SK-N-SH treated with all-trans-retinoic acid at 6 μM for 48 hours (cell line): ENCODE data around the gene KDM4C.

Experiments
- ATAC-seq: fragments of 200-7000 bp; cut with Tn5 transposase; 3 replicates; pipeline ENCODE4 v1.9.1; 2020; ENCODE audit warnings: mild to moderate bottlenecking, moderate library complexity
- BACH2 ChIP-seq: fragments of 250-450 bp; sonication (Bioruptor Pico); IDR thresholded peaks from 2 replicates; pipeline ENCODE4 v1.9.0; 2021; ENCODE audit warnings: mild to moderate bottlenecking, borderline replicate concordance
- CREB5 ChIP-seq: fragments of 250-450 bp; sonication (Bioruptor Pico); IDR thresholded peaks from 2 replicates; pipeline ENCODE4 v1.5.1; 2020; ENCODE audit warnings: low read depth, mild to moderate bottlenecking, moderate library complexity
- CSRNP3 ChIP-seq: fragments of 250-450 bp; sonication (Bioruptor Pico); IDR thresholded peaks from 2 replicates; pipeline ENCODE4 v1.5.1; 2021; ENCODE audit warnings: mild to moderate bottlenecking, moderate library complexity
- ESRRG ChIP-seq: fragments of 250-450 bp; sonication (Bioruptor Pico); IDR thresholded peaks from 2 replicates; pipeline ENCODE4 v1.6.1; 2021; ENCODE audit warnings: mild to moderate bottlenecking
- GLIS3 ChIP-seq: fragments of 250-450 bp; sonication (Bioruptor Pico); IDR thresholded peaks from 2 replicates; pipeline ENCODE4 v1.5.0; 2020; ENCODE audit warnings: mild to moderate bottlenecking, moderate library complexity
- ISL1 ChIP-seq: fragments of 250-450 bp; sonication (Bioruptor Pico); IDR thresholded peaks from 2 replicates; pipeline ENCODE4 v2.1.2; 2022; ENCODE audit warnings: mild to moderate bottlenecking, moderate library complexity
- OSR1 ChIP-seq: fragments of 250-450 bp; sonication (Bioruptor Pico); IDR thresholded peaks from 2 replicates; pipeline ENCODE4 v1.8.0; 2022; ENCODE audit warnings: moderate library complexity, mild to moderate bottlenecking, inconsistent platforms
- PATZ1 ChIP-seq: fragments of 250-450 bp; sonication (Bioruptor Pico); IDR thresholded peaks from 2 replicates; pipeline ENCODE4 v1.8.0; 2020; ENCODE audit warnings: mild to moderate bottlenecking, moderate library complexity, borderline replicate concordance
- PPARA ChIP-seq: fragments of 250-450 bp; sonication (Bioruptor Pico); IDR thresholded peaks from 2 replicates; pipeline ENCODE4 v1.5.0; 2020; ENCODE audit warnings: mild to moderate bottlenecking, borderline replicate concordance
- RARB ChIP-seq: fragments of 250-450 bp; sonication (Bioruptor Pico); IDR thresholded peaks from 2 replicates; pipeline ENCODE4 v1.8.0; 2021; ENCODE audit warnings: mild to moderate bottlenecking, moderate library complexity
- SNAI2 ChIP-seq: fragments of 250-450 bp; sonication (Bioruptor Pico); IDR thresholded peaks from 2 replicates; pipeline ENCODE4 v1.5.0; 2020; ENCODE audit warnings: mild to moderate bottlenecking, moderate library complexity
- TCF4 ChIP-seq: fragments of 250-450 bp; sonication (Bioruptor Pico); IDR thresholded peaks from 2 replicates; pipeline ENCODE4 v1.8.0; 2021; ENCODE audit warnings: mild to moderate bottlenecking, moderate library complexity, borderline replicate concordance
- ZFP3 ChIP-seq: fragments of 250-450 bp; sonication (Bioruptor Pico); IDR thresholded peaks from 2 replicates; pipeline ENCODE4 v1.5.0; 2020; ENCODE audit warnings: mild to moderate bottlenecking, moderate library complexity
- ZFP30 ChIP-seq: fragments of 450-650 bp; formaldehyde crosslinking; IDR thresholded peaks from 2 replicates; pipeline ENCODE4 v1.5.0; 2022; ENCODE audit warnings: mild to moderate bottlenecking, moderate library complexity
- ZNF70 ChIP-seq: fragments of 450-650 bp; formaldehyde crosslinking; IDR thresholded peaks from 2 replicates; pipeline ENCODE4 v1.5.0; 2020; ENCODE audit warnings: mild to moderate bottlenecking, moderate library complexity
- ZNF8 ChIP-seq: fragments of 450-650 bp; formaldehyde crosslinking; IDR thresholded peaks from 2 replicates; pipeline ENCODE4 v1.5.0; 2020; ENCODE audit warnings: mild to moderate bottlenecking, moderate library complexity
- TF ChIP-seq, protein P1 (sequence below): fragments of 250-450 bp; sonication (Bioruptor Pico); IDR thresholded peaks from 2 replicates; pipeline ENCODE4 v1.5.0; 2020; ENCODE audit warnings: mild to moderate bottlenecking, moderate library complexity

Gene KDM4C

DNA sequence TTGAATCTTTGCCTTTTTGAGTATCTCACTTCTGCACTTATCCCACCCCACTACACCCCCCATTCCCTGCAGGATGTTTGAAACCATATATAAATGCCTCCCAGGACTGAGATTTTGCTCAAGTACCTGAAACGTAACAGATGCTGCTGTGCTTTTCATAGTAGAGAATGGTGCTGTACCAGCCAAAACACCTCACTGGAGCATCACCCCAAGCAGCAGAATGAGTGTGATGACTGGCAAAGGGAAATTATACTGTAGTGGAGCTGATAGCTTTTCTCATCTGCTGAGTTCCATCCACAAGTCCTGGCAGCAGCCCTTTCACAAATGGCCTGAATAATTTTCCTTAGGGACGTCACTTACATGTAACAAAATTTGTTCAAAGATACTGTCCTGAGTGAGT lies 246.1 kb downstream of the KDM4C start:
- no peak for ATAC-seq
- TF ChIP-seq GLIS3 (CRISPR knock-in tag) (no peak), ISL1 (CRISPR knock-in tag) (no peak), ESRRG (no peak), TCF4 (CRISPR knock-in tag) (no peak), ZFP3 (CRISPR knock-in tag) (no peak), ZNF8 (CRISPR knock-in tag) (no peak), SNAI2 (CRISPR knock-in tag) (no peak)

DNA sequence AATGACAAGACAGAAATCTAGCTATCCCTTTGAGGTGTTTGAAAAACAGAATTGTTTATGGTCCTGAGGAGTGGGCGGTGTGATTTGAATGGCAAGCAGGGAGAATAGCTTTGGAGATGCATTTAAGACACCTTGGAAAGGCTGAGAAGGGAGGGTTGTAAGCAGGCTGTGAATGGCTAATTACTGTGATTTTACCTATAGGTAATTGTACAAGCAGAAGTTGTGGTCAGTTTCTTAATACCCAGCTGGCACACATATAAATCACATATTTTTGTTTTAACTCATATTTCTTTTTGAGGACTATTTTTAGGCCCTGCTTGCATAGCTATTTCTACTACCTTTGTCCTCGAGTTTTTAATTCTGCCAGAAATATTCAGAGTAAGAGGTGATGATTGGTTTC lies 248.6 kb downstream of the KDM4C start:
- no peak for TF ChIP-seq CREB5 (CRISPR knock-in tag)
- TF ChIP-seq OSR1 (CRISPR knock-in tag) = no peak
- no peak for TF ChIP-seq PPARA (CRISPR knock-in tag)
- no peak for TF ChIP-seq ZNF70 (CRISPR knock-in tag)
- no peak for TF ChIP-seq GLIS3 (CRISPR knock-in tag)
- no peak for TF ChIP-seq SNAI2 (CRISPR knock-in tag)
- TF ChIP-seq ZFP3 (CRISPR knock-in tag) = no peak
- no peak for TF ChIP-seq RARB (CRISPR knock-in tag)
- TF ChIP-seq BACH2 = no peak
- TF ChIP-seq CSRNP3 (CRISPR knock-in tag) = no peak
- TF ChIP-seq, all 23 proteins: peak for 0
- ATAC-seq = no peak

- TF ChIP-seq, protein P1, sequence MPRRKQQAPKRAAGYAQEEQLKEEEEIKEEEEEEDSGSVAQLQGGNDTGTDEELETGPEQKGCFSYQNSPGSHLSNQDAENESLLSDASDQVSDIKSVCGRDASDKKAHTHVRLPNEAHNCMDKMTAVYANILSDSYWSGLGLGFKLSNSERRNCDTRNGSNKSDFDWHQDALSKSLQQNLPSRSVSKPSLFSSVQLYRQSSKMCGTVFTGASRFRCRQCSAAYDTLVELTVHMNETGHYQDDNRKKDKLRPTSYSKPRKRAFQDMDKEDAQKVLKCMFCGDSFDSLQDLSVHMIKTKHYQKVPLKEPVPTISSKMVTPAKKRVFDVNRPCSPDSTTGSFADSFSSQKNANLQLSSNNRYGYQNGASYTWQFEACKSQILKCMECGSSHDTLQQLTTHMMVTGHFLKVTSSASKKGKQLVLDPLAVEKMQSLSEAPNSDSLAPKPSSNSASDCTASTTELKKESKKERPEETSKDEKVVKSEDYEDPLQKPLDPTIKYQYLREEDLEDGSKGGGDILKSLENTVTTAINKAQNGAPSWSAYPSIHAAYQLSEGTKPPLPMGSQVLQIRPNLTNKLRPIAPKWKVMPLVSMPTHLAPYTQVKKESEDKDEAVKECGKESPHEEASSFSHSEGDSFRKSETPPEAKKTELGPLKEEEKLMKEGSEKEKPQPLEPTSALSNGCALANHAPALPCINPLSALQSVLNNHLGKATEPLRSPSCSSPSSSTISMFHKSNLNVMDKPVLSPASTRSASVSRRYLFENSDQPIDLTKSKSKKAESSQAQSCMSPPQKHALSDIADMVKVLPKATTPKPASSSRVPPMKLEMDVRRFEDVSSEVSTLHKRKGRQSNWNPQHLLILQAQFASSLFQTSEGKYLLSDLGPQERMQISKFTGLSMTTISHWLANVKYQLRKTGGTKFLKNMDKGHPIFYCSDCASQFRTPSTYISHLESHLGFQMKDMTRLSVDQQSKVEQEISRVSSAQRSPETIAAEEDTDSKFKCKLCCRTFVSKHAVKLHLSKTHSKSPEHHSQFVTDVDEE (CRISPR knock-in tag) = no peak
- TF ChIP-seq ZFP30 (CRISPR knock-in tag) (no peak), PATZ1 (CRISPR knock-in tag) (no peak), ESRRG (no peak), BACH2 (no peak), ZFP3 (CRISPR knock-in tag) (no peak)
- no peak for ATAC-seq
These were observed 250.6 kb downstream of the KDM4C start for GRCh38 chr9:7008411-7008810.

DNA sequence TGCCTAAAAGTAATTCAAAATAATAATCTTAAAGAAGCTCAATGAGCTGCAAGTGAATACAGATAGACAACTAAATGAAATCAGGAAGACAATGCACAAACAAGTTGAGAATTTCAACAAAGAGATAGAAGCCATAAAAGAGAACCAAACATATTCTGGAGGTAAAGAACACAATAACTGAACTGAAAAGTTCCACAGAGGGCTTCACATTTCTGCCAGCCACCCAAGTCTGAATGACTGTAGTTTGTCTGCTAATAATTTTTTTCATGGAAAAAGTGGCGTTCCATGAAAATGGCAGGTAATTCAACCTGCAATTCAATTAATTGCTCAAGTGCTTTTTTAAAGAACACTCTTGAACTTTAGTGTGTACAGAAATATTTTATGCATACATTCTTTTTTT lies 251.3 kb downstream of the KDM4C start:
- ATAC-seq = no peak
- TF ChIP-seq ZNF8 (CRISPR knock-in tag) (no peak), ISL1 (CRISPR knock-in tag) (no peak), ZFP30 (CRISPR knock-in tag) (no peak), CSRNP3 (CRISPR knock-in tag) (no peak), ESRRG (no peak), SNAI2 (CRISPR knock-in tag) (no peak)
